GM12873 (cell line): ENCODE results near the gene SLC29A4.

ENCODE experiments used
- TF ChIP-seq, protein P1 (sequence below): IDR thresholded peaks from 2 replicates; pipeline ENCODE4 v1.5.1; 2012; ENCODE audit warnings: low read depth, mild to moderate bottlenecking, moderate library complexity, low read length, control low read depth; ENCODE audit not compliant: insufficient read depth; ENCODE audit errors: missing control alignments

The SLC29A4 gene

DNA sequence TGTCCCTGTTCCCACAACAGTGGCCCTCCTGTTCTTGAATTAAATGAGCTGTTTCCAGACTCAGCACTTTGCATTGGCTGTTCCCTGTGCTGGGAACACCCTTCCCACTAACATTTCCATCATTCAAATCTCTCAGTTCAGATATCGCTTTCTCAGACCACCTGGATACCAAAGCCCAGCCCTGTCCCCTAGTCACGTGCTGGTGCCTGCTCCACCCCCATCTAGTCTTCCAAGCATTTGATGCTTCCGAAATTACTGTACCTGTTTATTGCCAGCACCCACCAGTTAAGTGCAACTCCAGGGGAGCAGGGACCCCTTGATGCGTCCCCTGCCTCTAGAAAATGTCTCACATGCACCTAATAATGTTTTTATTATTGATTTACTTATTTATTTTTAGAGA lies 3.0 kb upstream of the SLC29A4 start:
- TF ChIP-seq, protein P1, sequence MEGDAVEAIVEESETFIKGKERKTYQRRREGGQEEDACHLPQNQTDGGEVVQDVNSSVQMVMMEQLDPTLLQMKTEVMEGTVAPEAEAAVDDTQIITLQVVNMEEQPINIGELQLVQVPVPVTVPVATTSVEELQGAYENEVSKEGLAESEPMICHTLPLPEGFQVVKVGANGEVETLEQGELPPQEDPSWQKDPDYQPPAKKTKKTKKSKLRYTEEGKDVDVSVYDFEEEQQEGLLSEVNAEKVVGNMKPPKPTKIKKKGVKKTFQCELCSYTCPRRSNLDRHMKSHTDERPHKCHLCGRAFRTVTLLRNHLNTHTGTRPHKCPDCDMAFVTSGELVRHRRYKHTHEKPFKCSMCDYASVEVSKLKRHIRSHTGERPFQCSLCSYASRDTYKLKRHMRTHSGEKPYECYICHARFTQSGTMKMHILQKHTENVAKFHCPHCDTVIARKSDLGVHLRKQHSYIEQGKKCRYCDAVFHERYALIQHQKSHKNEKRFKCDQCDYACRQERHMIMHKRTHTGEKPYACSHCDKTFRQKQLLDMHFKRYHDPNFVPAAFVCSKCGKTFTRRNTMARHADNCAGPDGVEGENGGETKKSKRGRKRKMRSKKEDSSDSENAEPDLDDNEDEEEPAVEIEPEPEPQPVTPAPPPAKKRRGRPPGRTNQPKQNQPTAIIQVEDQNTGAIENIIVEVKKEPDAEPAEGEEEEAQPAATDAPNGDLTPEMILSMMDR: no peak

DNA sequence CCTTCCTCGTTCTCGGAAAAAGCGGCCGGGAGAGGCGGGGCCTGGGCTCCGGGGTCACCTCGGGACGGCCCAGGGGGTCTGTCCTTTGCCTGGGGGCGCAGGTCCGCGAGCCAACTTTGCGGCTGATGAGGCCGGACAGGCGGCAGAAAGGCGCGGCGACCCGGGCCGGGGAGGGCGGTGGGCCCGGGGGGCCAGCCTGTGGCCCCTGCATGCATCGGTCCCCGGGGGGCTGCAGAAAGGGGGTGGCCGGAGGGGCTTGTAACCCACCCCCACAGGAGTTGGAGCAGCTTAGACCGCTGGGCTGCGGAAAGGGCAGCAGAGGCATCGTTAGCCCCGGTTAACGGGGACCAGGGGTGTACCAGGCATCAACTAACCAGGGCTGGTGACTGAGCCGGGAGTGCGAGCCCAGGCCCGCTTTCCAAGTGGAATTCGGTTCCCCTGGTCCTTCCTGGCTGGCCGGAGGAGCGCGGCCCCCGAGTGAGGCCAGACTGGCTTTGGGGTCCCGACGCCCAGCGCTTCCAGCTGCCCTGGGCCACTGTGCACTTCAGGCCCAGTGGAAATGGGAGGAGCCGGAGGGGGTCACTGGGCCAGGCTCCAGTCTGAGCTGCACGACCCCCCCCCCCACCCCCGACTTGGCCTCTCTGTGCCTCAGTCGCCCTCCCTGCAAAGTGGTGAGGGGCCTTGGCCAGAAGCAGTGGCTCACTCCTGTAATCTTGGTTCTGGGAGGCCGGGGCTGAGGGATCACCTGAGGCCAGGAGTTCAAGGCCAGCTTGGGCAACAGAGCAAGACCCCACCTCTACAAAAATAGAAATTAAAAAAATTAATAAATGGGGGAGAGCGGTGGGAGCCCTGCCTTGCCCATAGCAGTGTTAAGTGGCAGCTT lies 919 bp downstream of the SLC29A4 start:
- TF ChIP-seq, protein P1: no peak

DNA sequence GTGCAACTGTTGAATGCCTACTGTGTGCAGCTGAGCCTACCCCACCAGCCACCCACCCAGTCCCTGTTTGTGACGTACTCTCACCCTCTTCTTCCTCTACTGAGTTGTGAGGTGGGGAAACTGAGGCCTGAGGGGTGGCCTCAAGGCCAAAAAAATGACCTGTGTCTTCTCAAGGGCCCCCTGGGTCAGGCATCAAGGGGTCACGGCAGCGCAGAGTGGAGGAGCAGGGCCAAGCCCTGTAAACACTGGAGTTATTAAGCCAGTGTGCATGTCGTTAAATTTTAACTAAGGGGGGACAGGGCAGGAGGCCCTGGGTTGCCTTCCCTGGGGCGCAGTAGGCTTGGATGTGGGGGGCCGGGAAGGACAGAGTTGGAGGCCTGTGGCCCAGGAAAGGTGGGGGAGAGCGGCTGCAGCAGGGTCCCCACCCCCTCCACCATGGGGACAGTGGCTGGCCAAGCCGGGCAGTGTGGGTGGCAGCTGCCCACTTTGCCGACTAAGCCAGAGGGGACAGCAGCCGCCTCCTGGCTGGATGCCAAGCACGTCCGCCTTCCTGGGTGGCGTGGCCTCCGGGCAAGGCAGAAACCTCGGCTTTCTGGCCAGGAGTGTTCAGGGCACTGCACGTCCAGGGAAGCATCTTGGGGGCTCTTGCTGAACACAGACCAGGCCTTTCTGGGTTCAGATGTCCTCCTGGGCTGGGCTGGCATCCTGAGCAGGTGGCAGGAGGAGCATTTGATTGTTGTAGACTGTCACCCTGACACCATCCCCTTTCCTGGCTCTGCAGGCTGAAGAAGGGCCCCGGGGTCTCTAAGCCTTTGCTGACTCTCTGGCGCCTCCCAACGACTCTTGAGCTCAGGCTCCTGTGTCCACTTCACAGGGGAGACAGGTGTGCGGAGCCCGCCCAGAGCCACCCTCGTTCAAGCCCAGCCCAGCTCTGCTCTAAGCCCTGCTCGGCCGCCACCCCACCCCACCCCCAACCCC lies 1.9 kb downstream of the SLC29A4 start:
- TF ChIP-seq, protein P1: peak; percentile 59

DNA sequence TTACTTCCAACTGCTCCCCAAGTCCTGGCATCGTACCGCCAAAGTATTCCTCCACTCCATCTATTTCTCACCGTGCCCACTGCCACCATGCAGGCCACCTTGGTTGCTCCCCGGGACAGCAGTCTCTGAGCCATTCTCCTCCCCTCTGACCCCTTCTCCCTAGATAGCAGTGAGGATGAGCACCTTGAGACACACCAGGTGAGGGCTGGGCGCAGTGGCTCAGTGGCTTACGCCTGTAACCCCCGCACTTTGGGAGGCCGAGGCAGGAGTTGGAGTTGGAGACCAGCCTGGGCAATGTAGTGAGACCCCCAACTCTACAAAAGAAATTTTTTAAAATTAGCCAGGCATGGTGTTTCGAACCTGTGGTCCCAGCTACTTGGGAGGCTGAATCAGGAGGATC lies 4.2 kb downstream of the SLC29A4 start:
- TF ChIP-seq, protein P1: no peak

DNA sequence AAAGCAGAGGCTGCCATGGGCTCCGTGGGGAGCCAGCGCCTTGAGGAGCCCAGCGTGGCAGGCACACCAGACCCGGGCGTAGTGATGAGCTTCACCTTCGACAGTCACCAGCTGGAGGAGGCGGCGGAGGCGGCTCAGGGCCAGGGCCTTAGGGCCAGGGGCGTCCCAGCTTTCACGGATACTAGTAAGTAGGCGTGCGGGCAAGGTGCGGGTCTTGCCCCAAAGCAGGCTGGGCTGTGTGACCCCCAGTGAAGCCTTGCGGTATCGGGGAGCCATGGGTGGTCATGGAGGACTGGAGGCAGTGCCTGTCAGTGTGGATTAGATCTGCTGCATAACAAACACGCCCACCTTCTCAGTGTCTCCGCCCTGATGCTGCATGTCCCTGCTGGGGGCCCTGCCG lies 5.1 kb downstream of the SLC29A4 start:
- TF ChIP-seq, protein P1: no peak

DNA sequence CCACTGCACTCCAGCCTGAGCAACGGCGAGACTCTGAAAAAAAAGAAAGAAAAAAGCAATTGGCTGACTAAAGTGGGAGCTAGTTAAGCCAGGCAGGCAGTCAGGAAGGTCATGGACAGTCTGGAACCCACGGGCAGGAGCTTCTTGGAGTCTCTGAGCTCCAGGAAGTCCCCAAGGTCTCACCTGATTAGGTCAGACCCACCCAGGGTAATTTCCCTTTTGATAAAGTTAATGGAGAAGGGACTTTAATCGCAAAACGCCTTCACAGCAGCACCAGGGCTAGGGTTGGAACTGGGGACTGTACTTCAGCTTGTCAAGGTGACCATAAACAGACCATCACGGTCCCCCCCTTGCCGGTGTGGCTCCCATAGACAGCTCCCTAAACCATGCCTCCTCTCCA lies 6.6 kb downstream of the SLC29A4 start:
- TF ChIP-seq, protein P1: no peak

DNA sequence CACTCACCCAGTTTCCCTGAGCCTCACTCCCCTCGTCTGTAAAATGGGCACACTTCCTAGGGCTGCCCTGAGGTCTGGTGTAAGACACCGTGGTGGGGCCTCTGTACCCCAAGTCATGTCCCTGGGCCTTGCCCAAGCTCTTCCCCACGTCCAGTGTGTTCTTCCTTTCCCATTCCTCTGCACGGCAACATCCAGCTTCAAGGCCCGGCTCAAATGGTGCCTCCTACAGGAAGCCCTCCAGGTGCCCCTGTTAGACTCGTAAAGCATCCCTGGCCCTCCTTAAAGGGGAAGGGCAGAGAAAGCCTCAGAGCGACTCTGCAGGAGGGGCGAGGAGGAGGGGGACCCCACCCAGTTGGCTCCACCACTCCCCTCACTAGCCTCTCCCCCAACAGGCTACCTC lies 8.6 kb downstream of the SLC29A4 start:
- TF ChIP-seq, protein P1: no peak
